HepG2 (cell line): ENCODE results near the gene STPG2. TPM values are rescaled to one million over a fixed set of nuclear protein-coding genes. Genes with fewer than 3 reads are reported as not detected.

ENCODE experiments used
- ATAC-seq: fragments of 200-7000 bp; cut with Tn5 transposase; 3 replicates; pipeline ENCODE4 v1.9.1; 2020; ENCODE audit warnings: mild to moderate bottlenecking, moderate library complexity
- BruUV-seq: library from RNA; stranded (reverse); fragments of 400-500 nt; replicated peaks from 2 replicates; lab custom pipeline; 2021; lab: Mats Ljungman, UMichigan
- CTCF ChIA-PET: fragments of 300-600 bp; formaldehyde crosslinking; extraction: SDS; loops from one replicate; lab custom pipeline; 2021; ENCODE audit warnings: low total read pairs, inconsistent platforms, low intra/inter-chr PET ratio; lab: Yijun Ruan, JAX
- POLR2A ChIA-PET: fragments of 350-600 bp; sonication (Branson Sonifier 250); formaldehyde crosslinking; loops from one replicate; lab custom pipeline; 2020; ENCODE audit warnings: antibody characterized with exemption, inconsistent platforms; lab: Yijun Ruan, JAX
- DNase-seq: peaks from one replicate; pipeline ENCODE4 v3.0.0-alpha.2; 2015; ENCODE audit warnings: low spot score
- FAIRE-seq: peaks from 3 replicates; lab custom pipeline; 2011; peaks lifted over from hg19 to GRCh38; lab: Jason Lieb, UNC
- H2AFZ ChIP-seq: one replicate; pipeline ENCODE4 v1.6.1; 2011; ENCODE audit warnings: low read length, inconsistent platforms
- H3K27ac ChIP-seq: fragments of 300-600 bp; 3 replicates; pipeline ENCODE4 v1.8.0; 2011; ENCODE audit warnings: mixed run types, mild to moderate bottlenecking, mixed read lengths, low read length, inconsistent platforms; ENCODE audit not compliant: insufficient read depth; ENCODE audit errors: extremely low read length
- H3K27me3 ChIP-seq, 2 experiments: fragments of 200-600 bp in 1 of 2; 2 replicates in 1 of 2; 3 replicates in 1 of 2; pipeline versions ENCODE4 v1.6.0 to v1.8.0; 2011; ENCODE audit warnings: low read length in 2 of 2, mild to moderate bottlenecking in 2 of 2, moderate library complexity in 2 of 2, inconsistent platforms in 1 of 2; ENCODE audit not compliant: insufficient read depth in 2 of 2, control insufficient read depth in 1 of 2
- H3K36me3 ChIP-seq, 2 experiments: fragments of 200-600 bp in 1 of 2; replicated peaks in 1 of 2; 2 replicates in 1 of 2; 3 replicates in 1 of 2; pipeline versions ENCODE4 v1.5.1 to v1.8.0; 2011; ENCODE audit warnings: low read length in 2 of 2, inconsistent platforms in 1 of 2; ENCODE audit not compliant: insufficient read depth in 2 of 2, control insufficient read depth in 1 of 2
- H3K4me1 ChIP-seq: 2 replicates; pipeline ENCODE4 v1.5.1; 2012; ENCODE audit warnings: low read length, inconsistent platforms; ENCODE audit not compliant: insufficient read depth
- H3K4me2 ChIP-seq: 2 replicates; pipeline ENCODE4 v1.6.0; 2011; ENCODE audit warnings: low read depth, low read length, inconsistent platforms
- H3K4me3 ChIP-seq, 3 experiments: fragments of 200-600 bp in 1 of 3; sonication (generic), shearing (Covaris generic) in 1 of 3; replicated peaks in 1 of 3; 2 replicates each; pipeline ENCODE4 v1.5.1; 2011 to 2016; ENCODE audit warnings: low read length in 3 of 3, inconsistent platforms in 2 of 3, low read depth in 2 of 3, mild to moderate bottlenecking in 2 of 3, control low read depth in 1 of 3, mixed read lengths in 1 of 3; ENCODE audit not compliant: insufficient read depth in 1 of 3
- H3K79me2 ChIP-seq: one replicate; pipeline ENCODE4 v1.6.1; 2011; ENCODE audit warnings: low read length, inconsistent platforms; ENCODE audit not compliant: insufficient read depth
- H3K9ac ChIP-seq: 2 replicates; pipeline ENCODE4 v1.6.0; 2011; ENCODE audit warnings: mild to moderate bottlenecking, low read depth, low read length, inconsistent platforms; ENCODE audit not compliant: insufficient read depth
- H3K9me3 ChIP-seq: 2 replicates; pipeline ENCODE4 v1.5.1; 2012; ENCODE audit warnings: mild to moderate bottlenecking, low read length
- H4K20me1 ChIP-seq: 2 replicates; pipeline ENCODE4 v1.6.0; 2011; ENCODE audit warnings: inconsistent platforms, mild to moderate bottlenecking, low read length, moderate library complexity; ENCODE audit not compliant: insufficient read depth
- DPF2 ChIP-seq: sonication (generic); formaldehyde crosslinking; IDR thresholded peaks from 2 replicates; pipeline ENCODE4 v1.4.0; 2020; ENCODE audit warnings: mild to moderate bottlenecking, low read depth, missing genetic modification reagents, borderline replicate concordance
- HNRNPLL ChIP-seq: fragments of 200-400 bp; formaldehyde crosslinking; IDR thresholded peaks from 2 replicates; pipeline ENCODE4 v1.6.1; 2017; ENCODE audit warnings: mild to moderate bottlenecking, low read depth, low read length; ENCODE audit not compliant: poor library complexity, severe bottlenecking
- ISX ChIP-seq: sonication (generic); formaldehyde crosslinking; conservative IDR thresholded peaks from 2 replicates; pipeline ENCODE4 v1.5.0; 2020; ENCODE audit warnings: missing genetic modification reagents
- KDM6A ChIP-seq: IDR thresholded peaks from 2 replicates; pipeline ENCODE4 v1.6.1; 2016; ENCODE audit warnings: low read depth
- RCOR2 ChIP-seq: IDR thresholded peaks from 2 replicates; pipeline ENCODE4 v1.6.1; 2016; ENCODE audit warnings: missing biosample characterization, missing genetic modification reagents
- REL ChIP-seq: sonication (generic); formaldehyde crosslinking; conservative IDR thresholded peaks from 2 replicates; pipeline ENCODE4 v1.8.0; 2022; ENCODE audit warnings: mild to moderate bottlenecking, missing genetic modification reagents, moderate library complexity
- REXO4 ChIP-seq: sonication (generic); formaldehyde crosslinking; IDR thresholded peaks from 2 replicates; pipeline ENCODE4 v1.8.0; 2022; ENCODE audit warnings: missing genetic modification reagents, mild to moderate bottlenecking, borderline replicate concordance
- SMARCC2 ChIP-seq: fragments of 450-650 bp; IDR thresholded peaks from 2 replicates; pipeline ENCODE4 v1.6.1; 2017; ENCODE audit warnings: antibody characterized with exemption, mild to moderate bottlenecking
- XBP1 ChIP-seq: sonication (generic); formaldehyde crosslinking; IDR thresholded peaks from 2 replicates; pipeline ENCODE4 v1.5.0; 2020; ENCODE audit warnings: missing genetic modification reagents
- ZC3H4 ChIP-seq: sonication (generic); formaldehyde crosslinking; IDR thresholded peaks from 2 replicates; pipeline ENCODE4 v1.4.0; 2020; ENCODE audit warnings: missing genetic modification reagents, borderline replicate concordance
- ZNF17 ChIP-seq: sonication (generic); formaldehyde crosslinking; IDR thresholded peaks from 2 replicates; pipeline ENCODE4 v1.5.0; 2020; ENCODE audit warnings: mild to moderate bottlenecking, missing genetic modification reagents
- ZNF547 ChIP-seq: sonication (generic); formaldehyde crosslinking; IDR thresholded peaks from 2 replicates; pipeline ENCODE4 v1.5.1; 2020; ENCODE audit warnings: mild to moderate bottlenecking, missing genetic modification reagents
- ZNF614 ChIP-seq: IDR thresholded peaks from 2 replicates; pipeline ENCODE4 v1.6.1; 2018; ENCODE audit warnings: missing biosample characterization, missing genetic modification reagents, inconsistent platforms, borderline replicate concordance
- whole genome bisulfite sequencing: methylation state at CpG from one replicate; pipeline ENCODE4 v1.1.6; 2017; ENCODE audit warnings: low lambda C conversion rate; 5-methylcytosine and 5-hydroxymethylcytosine counted together
- in situ Hi-C: cut with HindIII; loops from 2 replicates; pipeline ENCODE4 v1.10.0; 2017; ENCODE audit warnings: low pct_unique_long_range_greater_than_20kb; ENCODE audit not compliant: extremely low pct_ligation_motif_present
- intact Hi-C: fragments of 100-400 bp; cut with micrococcal nuclease; formaldehyde crosslinking; loops from one replicate; pipeline ENCODE4 v1.10.0; 2022; ENCODE audit not compliant: unreplicated experiment
- polyA plus RNA-seq, 8 experiments: library from polyadenylated mRNA; depleted of rRNA in 3 of 8; stranded (reverse) in 7 of 8; unstranded in 1 of 8; fragments of >200 nt; fragmentation: Illumina TruSeq in 4 of 8; extraction: Trizol in 4 of 8; gene quantifications; 2 replicates each; pipeline versions ENCODE4 v1.2.1 to v1.2.3, GENCODE V29; 2011 to 2016; ENCODE audit warnings: low read depth in 4 of 8, missing spikeins in 1 of 8, mixed read lengths in 1 of 8; ENCODE audit not compliant: insufficient read depth in 1 of 8
- total RNA-seq, 5 experiments: library from RNA; depleted of rRNA; stranded (reverse); fragments of >200 nt; fragmentation: Illumina TruSeq; extraction: Trizol; gene quantifications; 2 replicates each; pipeline ENCODE4 v1.2.3, GENCODE V29; 2016; ENCODE audit warnings: low read depth in 1 of 5
- TF ChIP-seq, protein P1 (sequence below): sonication (generic); formaldehyde crosslinking; IDR thresholded peaks from 2 replicates; pipeline ENCODE4 v1.9.0; 2021; ENCODE audit warnings: missing genetic modification reagents, borderline replicate concordance
- TF ChIP-seq, protein P2 (sequence below): sonication (generic); formaldehyde crosslinking; IDR thresholded peaks from 2 replicates; pipeline ENCODE4 v1.4.0; 2020; ENCODE audit warnings: missing genetic modification reagents

STPG2 gene
- total and polyA plus RNA-seq, 2 of the 13 experiments (the other 11 are each of a cell fraction or from before 2014, with no cell fraction given), result 0.07 TPM; not detected in 1

GRCh38 chr4:98179951-98180350 lies 36.7 kb upstream of the STPG2 start (continued):
- TF ChIP-seq, protein P1, sequence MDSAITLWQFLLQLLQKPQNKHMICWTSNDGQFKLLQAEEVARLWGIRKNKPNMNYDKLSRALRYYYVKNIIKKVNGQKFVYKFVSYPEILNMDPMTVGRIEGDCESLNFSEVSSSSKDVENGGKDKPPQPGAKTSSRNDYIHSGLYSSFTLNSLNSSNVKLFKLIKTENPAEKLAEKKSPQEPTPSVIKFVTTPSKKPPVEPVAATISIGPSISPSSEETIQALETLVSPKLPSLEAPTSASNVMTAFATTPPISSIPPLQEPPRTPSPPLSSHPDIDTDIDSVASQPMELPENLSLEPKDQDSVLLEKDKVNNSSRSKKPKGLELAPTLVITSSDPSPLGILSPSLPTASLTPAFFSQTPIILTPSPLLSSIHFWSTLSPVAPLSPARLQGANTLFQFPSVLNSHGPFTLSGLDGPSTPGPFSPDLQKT (CRISPR knock-in tag), result no peak

DNA sequence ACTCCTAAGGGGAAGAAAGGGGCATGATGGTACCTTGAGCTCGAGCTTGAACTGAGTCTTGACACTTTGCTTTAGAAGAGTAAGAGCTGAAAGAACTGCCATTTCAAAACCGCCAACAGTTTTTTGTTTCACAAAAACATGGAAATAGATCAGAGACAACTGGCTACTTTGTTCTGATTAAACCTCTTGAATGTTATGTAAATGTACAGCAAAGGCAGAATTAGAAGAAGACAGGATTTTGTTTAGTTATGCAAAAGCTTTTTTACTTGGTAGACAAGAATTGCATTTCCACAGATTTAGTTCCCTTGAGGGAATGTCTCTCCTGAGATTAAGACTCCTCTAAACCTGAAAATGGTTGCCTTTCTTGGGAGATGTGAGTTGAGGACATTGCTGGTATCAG lies 33.3 kb upstream of the STPG2 start:
- Histone ChIP-seq H3K27ac (no peak overlapping the region), H3K36me3 (no peaks in the 10 kb centered on the region), H3K4me3 (no peak overlapping the region), H3K79me2 (no peaks in the 10 kb centered on the region), H3K4me2 (no peak overlapping the region), H2AFZ (no peak overlapping the region), H3K27me3 (no peaks in the 10 kb centered on the region), H3K4me1 (no peaks in the 10 kb centered on the region), H3K9ac (no peak overlapping the region), H4K20me1 (no peaks in the 10 kb centered on the region), H3K9me3 (no peaks in the 10 kb centered on the region)
- FAIRE-seq (no peak), DNase-seq (no peak), ATAC-seq (no peak)
- CTCF ChIA-PET, result no interaction called here
- 17% methylated on average over 2 of the region's 2 CpGs for WGBS
- TF ChIP-seq ZNF614 (CRISPR knock-in tag) (no peak), ZC3H4 (CRISPR knock-in tag) (no peak), RCOR2 (CRISPR knock-in tag) (no peak), XBP1 (CRISPR knock-in tag) (no peak), SMARCC2 (no peak), ZNF547 (no peak), REXO4 (CRISPR knock-in tag) (no peak), ISX (CRISPR knock-in tag) (no peak), HNRNPLL (no peak), ZNF17 (CRISPR knock-in tag) (no peak), DPF2 (CRISPR knock-in tag) (no peak), REL (no peak), KDM6A (no peak)
- TF ChIP-seq, protein P2, sequence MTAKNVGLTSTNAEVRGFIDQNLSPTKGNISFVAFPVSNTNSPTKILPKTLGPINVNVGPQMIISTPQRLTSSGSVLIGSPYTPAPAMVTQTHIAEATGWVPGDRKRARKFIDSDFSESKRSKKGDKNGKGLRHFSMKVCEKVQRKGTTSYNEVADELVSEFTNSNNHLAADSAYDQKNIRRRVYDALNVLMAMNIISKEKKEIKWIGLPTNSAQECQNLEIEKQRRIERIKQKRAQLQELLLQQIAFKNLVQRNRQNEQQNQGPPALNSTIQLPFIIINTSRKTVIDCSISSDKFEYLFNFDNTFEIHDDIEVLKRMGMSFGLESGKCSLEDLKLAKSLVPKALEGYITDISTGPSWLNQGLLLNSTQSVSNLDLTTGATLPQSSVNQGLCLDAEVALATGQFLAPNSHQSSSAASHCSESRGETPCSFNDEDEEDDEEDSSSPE (CRISPR knock-in tag), result no peak
- intact Hi-C loops, result no loop called here
- in situ Hi-C loops, result no loop called here
- BruUV-seq, result no TSS peak
- POLR2A ChIA-PET, result no interaction called here
